RWPE1 (cell line): ENCODE results near the gene APOBEC3C.
"Not testable (repeated sequence)": the region's sequence is repeated elsewhere in the genome, so short reads cannot be mapped to it uniquely, and the experiment has no call there.

Experiments used
- CTCF ChIA-PET: fragments of 350-600 bp; sonication (Branson Sonifier 250); formaldehyde crosslinking; extraction: SDS; loops from one replicate; lab custom pipeline; 2021; lab: Yijun Ruan, JAX
- POLR2A ChIA-PET: fragments of 400-600 bp; formaldehyde crosslinking; extraction: SDS; loops from one replicate; lab custom pipeline; 2020; ENCODE audit warnings: antibody characterized with exemption; ENCODE audit not compliant: low non-redundant PET; lab: Yijun Ruan, JAX
- DNase-seq: peaks from one replicate; pipeline ENCODE4 v3.0.0; 2012; ENCODE audit warnings: low spot score
- H3K27ac ChIP-seq: fragments of 450-650 bp; 2 replicates; pipeline ENCODE4 v1.5.1; 2017
- TF ChIP-seq, protein P1 (sequence below): fragments of 450-650 bp; conservative IDR thresholded peaks from 2 replicates; pipeline ENCODE4 v1.5.1; 2017; ENCODE audit warnings: low read depth, mild to moderate bottlenecking

The APOBEC3C gene

DNA sequence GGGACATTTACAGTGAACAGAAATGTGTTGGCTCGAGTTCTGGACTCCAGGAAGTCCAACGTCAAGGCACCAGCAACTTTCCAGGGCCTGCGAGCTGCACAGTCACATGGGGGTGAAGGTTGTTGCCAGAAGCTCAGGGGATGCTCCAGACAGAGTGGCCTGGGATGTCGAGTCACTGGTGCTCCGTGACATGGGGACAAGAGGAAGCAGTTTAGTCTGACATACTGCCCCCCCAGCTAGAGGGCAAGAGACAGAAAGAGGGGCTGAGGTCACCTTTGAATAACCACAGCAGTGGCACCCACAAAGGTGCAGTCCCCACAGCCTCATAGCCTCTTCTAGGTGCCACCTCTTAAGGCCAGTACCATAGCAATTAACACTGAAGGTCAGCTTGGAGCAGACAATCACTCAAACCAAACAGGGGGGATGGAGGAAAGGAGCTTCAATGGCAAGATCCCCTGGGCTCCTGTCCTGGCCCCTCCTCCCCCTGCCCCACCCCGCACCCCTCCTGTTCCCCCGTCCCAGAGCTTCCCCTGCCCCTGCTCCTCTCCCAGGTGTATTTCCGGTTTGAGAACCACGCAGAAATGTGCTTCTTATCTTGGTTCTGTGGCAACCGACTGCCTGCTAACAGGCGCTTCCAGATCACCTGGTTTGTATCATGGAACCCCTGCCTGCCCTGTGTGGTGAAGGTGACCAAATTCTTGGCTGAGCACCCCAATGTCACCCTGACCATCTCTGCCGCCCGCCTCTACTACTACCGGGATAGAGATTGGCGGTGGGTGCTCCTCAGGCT, 10.7 kb downstream of the APOBEC3C start:
- ChIA-PET CTCF (no interaction called here), POLR2A (no interaction called here)
- TF ChIP-seq, protein P1, sequence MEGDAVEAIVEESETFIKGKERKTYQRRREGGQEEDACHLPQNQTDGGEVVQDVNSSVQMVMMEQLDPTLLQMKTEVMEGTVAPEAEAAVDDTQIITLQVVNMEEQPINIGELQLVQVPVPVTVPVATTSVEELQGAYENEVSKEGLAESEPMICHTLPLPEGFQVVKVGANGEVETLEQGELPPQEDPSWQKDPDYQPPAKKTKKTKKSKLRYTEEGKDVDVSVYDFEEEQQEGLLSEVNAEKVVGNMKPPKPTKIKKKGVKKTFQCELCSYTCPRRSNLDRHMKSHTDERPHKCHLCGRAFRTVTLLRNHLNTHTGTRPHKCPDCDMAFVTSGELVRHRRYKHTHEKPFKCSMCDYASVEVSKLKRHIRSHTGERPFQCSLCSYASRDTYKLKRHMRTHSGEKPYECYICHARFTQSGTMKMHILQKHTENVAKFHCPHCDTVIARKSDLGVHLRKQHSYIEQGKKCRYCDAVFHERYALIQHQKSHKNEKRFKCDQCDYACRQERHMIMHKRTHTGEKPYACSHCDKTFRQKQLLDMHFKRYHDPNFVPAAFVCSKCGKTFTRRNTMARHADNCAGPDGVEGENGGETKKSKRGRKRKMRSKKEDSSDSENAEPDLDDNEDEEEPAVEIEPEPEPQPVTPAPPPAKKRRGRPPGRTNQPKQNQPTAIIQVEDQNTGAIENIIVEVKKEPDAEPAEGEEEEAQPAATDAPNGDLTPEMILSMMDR: no peak
- H3K27ac ChIP-seq: no peak overlapping the region
- DNase-seq: no peak

DNA sequence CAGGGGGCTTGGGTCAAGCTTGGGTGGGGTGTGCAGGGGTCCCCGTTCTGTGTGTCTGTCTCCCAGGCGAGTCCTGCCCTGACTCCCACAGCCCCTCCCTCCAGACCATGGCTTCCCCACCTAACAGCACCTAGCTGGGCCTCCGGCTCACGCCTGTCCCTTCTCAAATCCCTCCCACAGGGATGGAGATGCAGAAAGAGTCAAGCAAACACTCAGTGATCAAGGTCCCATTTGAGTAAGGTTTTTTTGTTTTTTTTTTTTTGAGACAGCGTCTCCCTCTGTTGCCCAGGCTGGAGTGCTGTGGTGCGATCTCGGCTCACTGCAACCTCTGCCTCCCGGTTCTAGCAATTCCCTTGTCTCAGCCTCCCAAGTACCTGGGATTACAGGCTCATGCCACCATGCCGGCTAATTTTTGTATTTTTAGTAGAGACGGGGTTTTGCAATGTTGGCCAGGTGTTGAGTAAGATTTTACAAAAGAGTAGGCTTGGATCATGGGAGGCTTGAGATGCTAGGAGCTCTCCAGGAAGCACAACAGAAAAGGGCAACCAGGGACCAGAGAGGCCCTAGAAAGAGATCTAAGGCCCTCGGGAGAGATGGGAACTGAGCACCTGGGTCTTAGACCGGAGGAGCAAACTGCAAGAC, 12.6 kb downstream of the APOBEC3C start:
- ChIA-PET POLR2A (no interaction called here), CTCF (no interaction called here)
- TF ChIP-seq, protein P1: no peak
- H3K27ac ChIP-seq: no peak overlapping the region
- DNase-seq: no peak

DNA sequence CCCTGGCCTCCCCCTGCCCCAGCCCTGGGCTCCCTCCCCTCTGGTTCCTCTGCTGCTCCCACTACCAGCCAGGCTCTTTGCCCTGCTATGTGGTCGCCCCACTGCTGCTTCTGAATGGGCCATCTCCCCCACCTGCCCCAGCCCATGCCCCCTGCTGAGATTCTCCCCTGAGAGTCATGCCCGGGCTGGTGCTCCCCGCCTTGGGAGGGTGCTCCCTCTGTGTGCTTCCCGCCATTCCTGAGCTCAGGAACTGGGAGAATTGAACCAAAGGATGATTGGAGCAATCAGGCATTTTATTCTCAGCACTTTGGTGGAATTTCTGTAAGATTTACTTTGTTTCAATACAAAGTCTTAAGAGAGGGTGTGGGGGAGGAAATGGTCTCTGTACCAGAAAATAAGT, 13.7 kb downstream of the APOBEC3C start:
- CTCF ChIA-PET: no interaction called here
- no peak overlapping the region for H3K27ac ChIP-seq
- DNase-seq: no peak
- POLR2A ChIA-PET: no interaction called here
- TF ChIP-seq, protein P1: no peak

DNA sequence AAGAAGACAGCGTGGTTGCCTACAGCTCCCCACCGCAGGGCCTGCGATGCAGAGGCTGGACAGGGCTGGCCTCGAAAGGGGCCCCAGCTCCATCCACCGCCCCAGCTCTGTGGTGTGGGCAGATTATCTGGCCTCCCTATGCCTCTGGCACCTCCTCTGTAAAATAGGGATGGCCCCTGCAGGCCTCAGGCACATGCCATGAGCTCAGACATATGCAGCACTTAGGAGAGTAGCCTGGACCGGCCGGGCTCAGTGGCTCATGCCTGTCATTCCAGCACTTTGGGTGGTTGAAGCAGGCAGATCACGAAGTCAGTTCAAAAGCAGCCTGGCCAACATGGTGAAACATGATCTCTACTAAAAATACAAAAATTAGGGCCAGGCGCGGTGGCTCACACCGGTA, 14.2 kb downstream of the APOBEC3C start:
- ChIA-PET CTCF (no interaction called here), POLR2A (no interaction called here)
- no peak for DNase-seq
- TF ChIP-seq, protein P1: no peak
- H3K27ac ChIP-seq: no peak overlapping the region

DNA sequence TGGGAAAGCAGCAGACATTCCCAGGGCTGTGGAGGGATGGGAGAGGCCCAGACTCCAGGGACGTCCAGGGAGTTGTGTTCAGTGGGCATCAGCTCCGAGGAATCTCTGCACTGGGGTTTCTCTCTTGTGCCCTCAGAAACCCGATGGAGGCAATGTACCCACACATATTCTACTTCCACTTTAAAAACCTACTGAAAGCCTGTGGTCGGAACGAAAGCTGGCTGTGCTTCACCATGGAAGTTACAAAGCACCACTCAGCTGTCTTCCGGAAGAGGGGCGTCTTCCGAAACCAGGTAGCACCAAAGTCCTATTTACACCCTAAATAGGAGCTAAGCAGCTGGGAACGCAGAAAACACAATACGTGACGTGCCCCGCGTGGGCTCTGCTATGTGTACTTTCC, 15.2 kb downstream of the APOBEC3C start:
- DNase-seq: no peak
- ChIA-PET CTCF (no interaction called here), POLR2A (interaction anchor here (0.6 kb wide), 1 partner anchor 10 kb away, joined by 6 read pairs; no protein-coding TSS in a partner anchor)
- no peak overlapping the region for H3K27ac ChIP-seq
- TF ChIP-seq, protein P1: no peak

DNA sequence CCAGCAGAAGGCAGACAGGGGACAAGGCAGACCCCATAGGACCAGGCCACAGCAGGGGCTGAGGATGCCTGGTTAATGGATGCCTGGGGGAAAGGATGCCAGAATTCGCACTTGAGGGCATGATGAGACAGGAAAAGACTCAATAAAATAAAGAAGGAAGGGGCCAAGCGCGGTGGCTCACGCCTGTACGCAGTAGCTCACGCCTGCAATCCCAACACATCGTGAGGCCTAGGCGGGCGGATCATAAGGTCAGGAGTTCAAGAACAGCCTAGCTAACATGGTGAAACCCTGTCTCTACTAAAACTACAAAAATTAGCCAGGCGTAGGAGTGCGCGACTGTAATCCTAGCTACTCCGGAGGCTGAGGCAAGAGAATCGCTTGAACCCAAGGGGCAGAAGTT, 16.6 kb downstream of the APOBEC3C start:
- TF ChIP-seq, protein P1: no peak
- DNase-seq: no peak
- CTCF ChIA-PET: no interaction called here
- H3K27ac ChIP-seq: no peak overlapping the region
- POLR2A ChIA-PET: no interaction called here

DNA sequence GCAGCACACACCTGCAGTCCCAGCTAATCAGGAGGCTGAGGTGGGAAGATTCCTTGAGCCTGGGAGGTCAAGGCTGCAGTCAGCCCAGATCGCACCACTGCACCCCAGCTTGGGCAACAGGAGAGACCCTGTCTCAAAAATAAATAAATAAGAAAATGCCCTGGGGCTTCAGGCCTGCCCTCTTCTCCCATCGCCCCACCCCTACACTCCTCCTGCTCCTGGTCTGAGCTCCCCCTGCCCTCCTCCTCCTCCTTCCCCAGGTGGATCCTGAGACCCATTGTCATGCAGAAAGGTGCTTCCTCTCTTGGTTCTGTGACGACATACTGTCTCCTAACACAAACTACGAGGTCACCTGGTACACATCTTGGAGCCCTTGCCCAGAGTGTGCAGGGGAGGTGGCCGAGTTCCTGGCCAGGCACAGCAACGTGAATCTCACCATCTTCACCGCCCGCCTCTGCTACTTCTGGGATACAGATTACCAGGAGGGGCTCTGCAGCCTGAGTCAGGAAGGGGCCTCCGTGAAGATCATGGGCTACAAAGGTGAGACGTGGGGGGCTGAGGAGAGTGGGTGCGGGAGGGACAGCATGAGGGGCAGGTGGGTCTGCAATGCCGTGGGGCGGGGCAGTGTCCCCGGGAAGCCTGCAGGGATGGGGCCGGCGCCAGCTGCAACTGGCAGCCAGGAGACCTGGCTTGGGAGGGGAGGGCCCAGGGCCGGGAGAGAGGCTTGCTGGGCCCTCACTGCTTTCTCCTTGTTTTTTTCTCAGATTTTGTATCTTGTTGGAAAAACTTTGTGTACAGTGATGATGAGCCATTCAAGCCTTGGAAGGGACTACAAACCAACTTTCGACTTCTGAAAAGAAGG, 17.6 kb downstream of the APOBEC3C start:
- DNase-seq, H3K27ac ChIP-seq, POLR2A ChIA-PET, CTCF ChIA-PET: not testable (repeated sequence)

DNA sequence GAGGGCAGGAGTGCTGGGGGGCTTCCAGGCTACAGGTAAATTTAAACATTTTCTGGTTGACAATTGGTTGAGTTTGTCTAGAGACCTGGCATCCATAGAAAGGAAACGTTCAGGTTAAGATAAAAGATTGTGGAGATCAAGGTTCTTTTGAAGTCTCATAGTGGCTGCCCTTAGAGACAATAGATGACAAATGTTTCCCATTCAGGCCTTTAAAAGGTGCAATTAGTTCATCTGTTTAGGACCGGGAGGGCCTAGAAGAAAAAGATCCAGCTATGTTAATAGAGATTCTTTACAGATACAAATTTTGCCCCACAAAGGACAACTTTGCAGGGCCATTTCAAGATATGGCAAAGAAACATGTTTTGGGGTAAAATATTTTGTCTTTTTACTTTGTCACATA, 23.0 kb downstream of the APOBEC3C start:
- DNase-seq, H3K27ac ChIP-seq, POLR2A ChIA-PET: not testable (repeated sequence)
- CTCF ChIA-PET: interaction anchor here (0.6 kb wide), 1 partner anchor 151 kb away, joined by 3 read pairs; no protein-coding TSS in a partner anchor
